HCT116 (cell line): ENCODE measurements around the gene KCND2. TPM values are rescaled to one million over a fixed set of nuclear protein-coding genes. Genes with fewer than 3 reads are reported as not detected.

Experiments used
- ATAC-seq: fragments of 200-7000 bp; cut with Tn5 transposase; 2 replicates; pipeline ENCODE4 v1.9.1; 2020; ENCODE audit warnings: mild to moderate bottlenecking, moderate library complexity
- BruUV-seq: library from RNA; stranded (reverse); fragments of 400-500 nt; replicated peaks from 2 replicates; lab custom pipeline; 2021; lab: Mats Ljungman, UMichigan
- CTCF ChIA-PET: fragments of 300-600 bp; sonication (Branson Sonifier 250); formaldehyde crosslinking; loops from one replicate; lab custom pipeline; 2021; ENCODE audit warnings: antibody characterized with exemption; lab: Charles Lee
- POLR2A ChIA-PET: fragments of 300-600, 350-600 bp; sonication (Branson Sonifier 250); formaldehyde crosslinking; loops from one replicate; lab custom pipeline; 2021; ENCODE audit warnings: antibody characterized with exemption; lab: Charles Lee
- RAD21 ChIA-PET, 2 experiments: fragments of 300-600 bp; sonication (Branson Sonifier 250); formaldehyde crosslinking; loops; one replicate each; lab custom pipeline; 2023; ENCODE audit warnings: low total read pairs in 2 of 2; ENCODE audit not compliant: uncharacterized antibody in 2 of 2, unreplicated experiment in 2 of 2, low non-redundant PET in 1 of 2; lab: Charles Lee
- DNase-seq: peaks from one replicate; pipeline ENCODE4 v3.0.0-alpha.2; 2010; ENCODE audit warnings: low read depth, low spot score
- H2AFZ ChIP-seq: fragments of 200-600 bp; shearing (Covaris generic), sonication (generic); 2 replicates; pipeline ENCODE4 v1.6.1; 2017; ENCODE audit warnings: low read depth, mixed run types, mixed read lengths, antibody characterized with exemption, low read length; ENCODE audit not compliant: poor library complexity, severe bottlenecking
- H3K27ac ChIP-seq: 2 replicates; pipeline ENCODE4 v1.5.1; 2012; ENCODE audit warnings: low read depth, low read length
- H3K27me3 ChIP-seq: fragments of 200-600 bp; sonication (generic); 2 replicates; pipeline ENCODE4 v1.6.1; 2016; ENCODE audit warnings: mixed run types, low read length, mixed read lengths; ENCODE audit not compliant: insufficient read depth
- H3K36me3 ChIP-seq, 2 experiments: fragments of 200-500 bp in 1 of 2; fragments of 200-600 bp in 1 of 2; sonication (Bioruptor generic) in 1 of 2; sonication (generic) in 1 of 2; 2 replicates each; pipeline versions ENCODE4 v1.5.1 to v1.6.1; 2014 to 2016; ENCODE audit warnings: low read length in 2 of 2, inconsistent platforms in 1 of 2, mixed read lengths in 1 of 2, mixed run types in 1 of 2; ENCODE audit not compliant: insufficient read depth in 2 of 2, control insufficient read depth in 1 of 2
- H3K4me1 ChIP-seq, 2 experiments: fragments of 200-600 bp in 1 of 2; sonication (generic) in 1 of 2; 2 replicates each; pipeline versions ENCODE4 v1.5.1 to v1.6.1; 2012 to 2017; ENCODE audit warnings: low read length in 2 of 2, inconsistent platforms in 1 of 2, mild to moderate bottlenecking in 1 of 2, mixed read lengths in 1 of 2, mixed run types in 1 of 2, moderate library complexity in 1 of 2; ENCODE audit not compliant: insufficient read depth in 2 of 2, control insufficient read depth in 1 of 2
- H3K4me2 ChIP-seq: fragments of 200-600 bp; sonication (generic); 2 replicates; pipeline ENCODE4 v1.6.1; 2017; ENCODE audit warnings: mixed run types, low read length, mixed read lengths
- H3K4me3 ChIP-seq, 2 experiments: fragments of 200-600 bp in 1 of 2; sonication (generic) in 1 of 2; replicated peaks in 1 of 2; 2 replicates each; pipeline ENCODE4 v1.5.1; 2011 to 2016; ENCODE audit warnings: low read length in 2 of 2, control low read depth in 1 of 2, low read depth in 1 of 2, mild to moderate bottlenecking in 1 of 2, mixed read lengths in 1 of 2, mixed run types in 1 of 2
- H3K79me2 ChIP-seq: fragments of 200-600 bp; sonication (generic); 2 replicates; pipeline ENCODE4 v1.6.1; 2017; ENCODE audit warnings: mild to moderate bottlenecking, mixed run types, low read length, moderate library complexity, mixed read lengths; ENCODE audit not compliant: insufficient read depth
- H3K9ac ChIP-seq: fragments of 200-600 bp; sonication (generic); 2 replicates; pipeline ENCODE4 v1.6.1; 2016; ENCODE audit warnings: low read length, mixed read lengths
- H3K9me2 ChIP-seq: fragments of 200-600 bp; sonication (generic), shearing (Covaris generic); 2 replicates; pipeline ENCODE4 v1.6.1; 2017; ENCODE audit warnings: mixed run types, mild to moderate bottlenecking, moderate library complexity; ENCODE audit not compliant: insufficient read depth
- H3K9me3 ChIP-seq, 2 experiments: fragments of 200-500 bp in 1 of 2; fragments of 200-600 bp in 1 of 2; sonication (Bioruptor generic) in 1 of 2; sonication (generic) in 1 of 2; 2 replicates each; pipeline ENCODE4 v1.6.1; 2014 to 2017; ENCODE audit warnings: low read length in 2 of 2, mixed read lengths in 2 of 2, inconsistent platforms in 1 of 2, low read depth in 1 of 2, mild to moderate bottlenecking in 1 of 2, mixed run types in 1 of 2, moderate library complexity in 1 of 2; ENCODE audit not compliant: control insufficient read depth in 1 of 2, insufficient read depth in 1 of 2
- H4K20me1 ChIP-seq: fragments of 200-600 bp; sonication (generic), shearing (Covaris generic); 2 replicates; pipeline ENCODE4 v1.6.1; 2017; ENCODE audit warnings: mixed run types, mild to moderate bottlenecking, moderate library complexity; ENCODE audit not compliant: insufficient read depth
- CBX3 ChIP-seq: IDR thresholded peaks from 2 replicates; pipeline ENCODE4 v1.6.1; 2012; ENCODE audit warnings: low read depth
- EGR1 ChIP-seq: IDR thresholded peaks from 2 replicates; pipeline ENCODE4 v1.6.1; 2012; ENCODE audit warnings: low read depth
- ELF1 ChIP-seq: IDR thresholded peaks from 2 replicates; pipeline ENCODE4 v1.6.1; 2012; ENCODE audit warnings: low read depth, borderline replicate concordance
- EZH2 ChIP-seq: fragments of 200-600 bp; sonication (generic); IDR thresholded peaks from 2 replicates; pipeline ENCODE4 v1.6.1; 2017; ENCODE audit warnings: antibody characterized with exemption, mixed run types
- EZH2phosphoT487 ChIP-seq: fragments of 200-600 bp; IDR thresholded peaks from 2 replicates; pipeline ENCODE4 v1.6.1; 2018; ENCODE audit warnings: antibody characterized with exemption, borderline replicate concordance
- FOSL1 ChIP-seq: IDR thresholded peaks from 2 replicates; pipeline ENCODE4 v1.6.1; 2012; ENCODE audit warnings: low read depth
- JUND ChIP-seq: IDR thresholded peaks from 2 replicates; pipeline ENCODE4 v1.6.1; 2012
- POLR2A ChIP-seq: IDR thresholded peaks from 2 replicates; pipeline ENCODE4 v1.7.0; 2011; ENCODE audit warnings: borderline replicate concordance; ENCODE audit not compliant: insufficient read depth, insufficient read length; ENCODE audit errors: extremely low read depth
- POLR2AphosphoS5 ChIP-seq: IDR thresholded peaks from 2 replicates; pipeline ENCODE4 v1.6.1; 2011; ENCODE audit warnings: mild to moderate bottlenecking, low read depth, low read length, moderate library complexity
- RAD21 ChIP-seq: IDR thresholded peaks from 2 replicates; pipeline ENCODE4 v1.6.1; 2012; ENCODE audit warnings: low read depth, mild to moderate bottlenecking
- SIN3A ChIP-seq: IDR thresholded peaks from 2 replicates; pipeline ENCODE4 v1.6.1; 2012; ENCODE audit warnings: low read depth
- SP1 ChIP-seq: IDR thresholded peaks from 2 replicates; pipeline ENCODE4 v1.6.1; 2012; ENCODE audit warnings: low read depth
- SRF ChIP-seq: IDR thresholded peaks from 2 replicates; pipeline ENCODE4 v1.6.1; 2012; ENCODE audit warnings: low read depth
- TCF7L2 ChIP-seq: IDR thresholded peaks from 2 replicates; pipeline ENCODE4 v1.7.0; 2011; ENCODE audit warnings: borderline replicate concordance, inconsistent platforms; ENCODE audit not compliant: insufficient read depth, insufficient read length; ENCODE audit errors: extremely low read depth
- ZFX ChIP-seq: fragments of 450-650 bp; IDR thresholded peaks from 2 replicates; pipeline ENCODE4 v1.6.1; 2017
- ZNF274 ChIP-seq: fragments of 200-500 bp; sonication (Bioruptor generic); IDR thresholded peaks from 2 replicates; pipeline ENCODE4 v1.6.1; 2014; ENCODE audit warnings: mild to moderate bottlenecking, low read depth, low read length, inconsistent platforms
- intact Hi-C: fragments of 100-400 bp; cut with micrococcal nuclease; formaldehyde crosslinking; loops from 2 replicates; pipeline ENCODE4 v1.10.0; 2022
- total RNA-seq: library from RNA; stranded (reverse); gene quantifications from one replicate; pipeline ENCODE4 v1.2.1, GENCODE V29; 2021; ENCODE audit not compliant: unreplicated experiment
- TF ChIP-seq, protein P1 (sequence below): IDR thresholded peaks from 2 replicates; pipeline ENCODE4 v1.6.1; 2012
- TF ChIP-seq, protein P2 (sequence below): IDR thresholded peaks from 2 replicates; pipeline ENCODE4 v1.6.1; 2012

KCND2 gene
- total RNA-seq, 1 experiment from 2014 or later = 0.05 TPM

DNA sequence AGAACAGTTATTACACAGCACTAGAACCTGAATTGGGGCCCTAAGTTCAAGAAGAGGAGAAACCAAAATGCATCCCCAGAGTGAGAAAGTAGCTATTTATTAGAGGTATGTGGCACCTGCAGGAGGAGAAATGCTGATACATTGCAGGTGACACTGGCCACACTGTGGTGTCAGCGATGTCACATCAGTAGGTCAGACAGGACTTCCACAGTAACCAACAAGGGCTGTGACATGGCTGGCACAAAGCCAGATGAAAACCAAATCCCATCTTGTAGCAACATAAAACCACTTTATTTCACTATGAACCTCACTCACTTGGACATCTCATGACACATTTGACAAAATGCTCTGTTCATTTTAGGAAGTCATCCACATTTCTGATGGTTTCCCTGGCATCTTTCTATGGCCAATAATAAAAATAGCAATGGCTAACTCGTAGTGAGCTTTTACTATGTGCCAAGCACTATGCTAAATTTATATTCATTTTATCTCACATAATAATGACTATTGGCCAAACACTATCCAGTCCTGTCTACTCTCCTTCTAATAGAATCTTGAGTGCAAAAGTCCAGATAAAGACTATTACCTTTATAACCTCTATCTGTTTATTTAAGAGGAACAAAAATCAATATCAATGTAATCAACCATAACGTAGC, 430.7 kb downstream of the KCND2 start:
- TF ChIP-seq, protein P1, sequence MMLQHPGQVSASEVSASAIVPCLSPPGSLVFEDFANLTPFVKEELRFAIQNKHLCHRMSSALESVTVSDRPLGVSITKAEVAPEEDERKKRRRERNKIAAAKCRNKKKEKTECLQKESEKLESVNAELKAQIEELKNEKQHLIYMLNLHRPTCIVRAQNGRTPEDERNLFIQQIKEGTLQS = no peak
- TF ChIP-seq FOSL1 (no peak), RAD21 (no peak), EGR1 (no peak), POLR2A (no peak), POLR2AphosphoS5 (no peak), SRF (no peak), ZFX (no peak), ZNF274 (no peak), JUND (no peak)
- CTCF ChIA-PET = no interaction called here
- intact Hi-C loops = no loop called here

DNA sequence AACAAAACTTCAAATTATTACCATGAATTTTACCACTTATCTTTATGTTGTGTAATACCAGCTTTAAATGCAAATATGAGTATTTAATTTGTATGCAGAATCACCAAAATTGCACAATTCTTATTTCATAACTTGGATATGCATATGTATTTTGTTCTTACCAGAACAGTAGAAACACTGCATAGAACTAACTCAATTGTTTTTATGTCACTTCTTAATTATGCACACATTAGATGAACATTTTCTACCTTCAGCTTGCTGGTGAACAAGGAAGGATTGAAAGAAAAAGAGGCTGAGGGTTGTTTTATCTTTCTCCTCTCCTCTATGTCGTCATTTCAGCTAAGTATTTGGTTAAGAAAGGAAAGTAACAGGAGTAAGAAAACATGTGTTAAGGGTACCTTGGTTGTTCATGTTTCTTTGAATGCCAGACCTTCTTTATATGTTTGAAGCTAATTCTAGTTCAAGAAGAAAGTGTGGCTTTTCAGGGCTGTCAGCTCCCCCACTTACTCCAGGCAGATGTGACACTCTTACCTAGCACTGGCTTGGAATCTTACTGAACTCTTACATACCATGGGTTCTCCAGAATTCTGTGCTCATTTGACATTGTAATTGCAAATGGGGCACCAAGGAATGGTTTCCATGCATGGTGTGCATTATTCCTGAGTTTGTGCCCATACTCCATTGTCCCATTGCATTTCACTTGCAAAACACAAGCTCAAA, 436.4 kb downstream of the KCND2 start:
- ChIA-PET CTCF (no interaction called here), RAD21 (no interaction called here), POLR2A (interaction anchor here (1.6 kb wide), 1 partner anchor 16 kb away, joined by 4 read pairs; no protein-coding TSS in a partner anchor)
- Histone ChIP-seq H3K9me3 (no peaks in the 10 kb centered on the region), H3K4me3 (no peak overlapping the region), H3K27ac (no peak overlapping the region), H3K27me3 (no peaks in the 10 kb centered on the region), H3K9ac (no peak overlapping the region), H4K20me1 (no peaks in the 10 kb centered on the region), H3K4me1 (no peaks in the 10 kb centered on the region), H3K79me2 (no peaks in the 10 kb centered on the region), H3K9me2 (no peaks in the 10 kb centered on the region), H2AFZ (no peak overlapping the region), H3K4me2 (no peak overlapping the region), H3K36me3 (no peaks in the 10 kb centered on the region)
- ATAC-seq (no peak), DNase-seq (no peak)
- BruUV-seq = no TSS peak
- intact Hi-C loops = no loop called here
- no peak for TF ChIP-seq ELF1
- TF ChIP-seq EGR1 = no peak
- TF ChIP-seq CBX3 = no peak
- no peak for TF ChIP-seq ZNF274
- no peak for TF ChIP-seq TCF7L2
- TF ChIP-seq, protein P1 = no peak
- TF ChIP-seq EZH2 = no peak
- TF ChIP-seq JUND = no peak
- TF ChIP-seq, protein P2, sequence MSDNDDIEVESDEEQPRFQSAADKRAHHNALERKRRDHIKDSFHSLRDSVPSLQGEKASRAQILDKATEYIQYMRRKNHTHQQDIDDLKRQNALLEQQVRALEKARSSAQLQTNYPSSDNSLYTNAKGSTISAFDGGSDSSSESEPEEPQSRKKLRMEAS = no peak
- no peak for TF ChIP-seq SRF
- TF ChIP-seq SP1 = no peak
- no peak for TF ChIP-seq SIN3A
- no peak for TF ChIP-seq EZH2phosphoT487

More for the DNA sequence above, 430.7 kb downstream of the KCND2 start:
- Histone ChIP-seq H3K79me2 (no peaks in the 10 kb centered on the region), H3K27me3 (no peaks in the 10 kb centered on the region), H3K27ac (no peak overlapping the region), H4K20me1 (no peaks in the 10 kb centered on the region), H3K4me2 (no peak overlapping the region), H3K9ac (no peak overlapping the region), H3K4me3 (no peak overlapping the region), H2AFZ (no peak overlapping the region), H3K4me1 (no peaks in the 10 kb centered on the region), H3K36me3 (no peaks in the 10 kb centered on the region), H3K9me3 (no peaks in the 10 kb centered on the region), H3K9me2 (no peaks in the 10 kb centered on the region)
- RAD21 ChIA-PET = no interaction called here
- BruUV-seq = no TSS peak
- ATAC-seq = no peak
- no peak for DNase-seq
- POLR2A ChIA-PET = no interaction called here
